Stimulated activated CD8-positive, alpha-beta memory T cell treated with anti-CD3 and anti-CD28 coated beads, Interleukin-15, amount 100 ng/mL, for 48 hours (primary cell): ENCODE measurements around the gene NELL1.

Experiments
- DNase-seq, 2 donors: peaks; one replicate each; pipeline ENCODE4 v3.0.0-alpha.2; 2020; ENCODE audit warnings: low read depth in 2 of 2

NELL1 gene

GRCh38 chr11:21343204-21343603 lies 673.8 kb downstream of the NELL1 start:
- DNase-seq: no peak

GRCh38 chr11:21346361-21346760 lies 677.0 kb downstream of the NELL1 start:
- no peak for DNase-seq

DNA sequence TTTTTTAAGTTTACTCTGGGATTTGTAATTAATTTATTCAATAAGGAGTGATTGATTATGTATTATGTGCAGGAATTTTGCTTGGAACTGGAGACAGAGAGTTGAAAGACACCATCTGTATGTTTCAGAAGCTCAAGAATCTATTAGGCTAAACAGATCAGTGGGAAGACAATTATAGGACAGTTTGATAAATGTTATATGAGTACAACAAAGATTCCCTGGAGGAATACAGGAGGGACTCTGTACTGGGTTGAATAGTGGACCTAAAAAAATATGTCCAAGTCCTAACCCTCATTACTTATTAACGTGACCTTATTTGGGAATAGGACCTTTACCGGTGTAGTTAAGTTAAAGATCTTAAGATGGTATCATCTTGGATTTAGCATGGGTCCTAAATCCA lies 681.2 kb downstream of the NELL1 start:
- no peak for DNase-seq

DNA sequence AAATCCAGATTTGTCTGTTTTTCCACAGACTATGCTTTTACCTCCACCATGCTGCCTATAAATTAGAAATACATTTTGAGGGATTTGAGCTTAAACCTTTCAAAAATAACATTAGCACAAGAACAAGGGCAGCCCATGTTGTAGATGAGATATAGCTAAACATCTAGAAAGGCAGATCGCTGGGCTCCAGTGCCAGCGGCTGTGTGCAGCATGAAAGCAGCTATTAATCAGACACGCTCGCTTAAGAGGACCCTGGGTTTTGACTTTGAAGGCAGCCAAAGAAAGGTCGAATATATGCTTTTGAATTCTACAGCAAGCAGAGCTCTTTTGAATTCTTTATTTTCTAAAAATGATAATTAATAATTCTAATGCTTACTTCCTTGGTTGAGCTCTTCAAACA lies 684.0 kb downstream of the NELL1 start:
- DNase-seq: no peak

GRCh38 chr11:21364866-21365624 lies 695.7 kb downstream of the NELL1 start:
- DNase-seq: no peak

DNA sequence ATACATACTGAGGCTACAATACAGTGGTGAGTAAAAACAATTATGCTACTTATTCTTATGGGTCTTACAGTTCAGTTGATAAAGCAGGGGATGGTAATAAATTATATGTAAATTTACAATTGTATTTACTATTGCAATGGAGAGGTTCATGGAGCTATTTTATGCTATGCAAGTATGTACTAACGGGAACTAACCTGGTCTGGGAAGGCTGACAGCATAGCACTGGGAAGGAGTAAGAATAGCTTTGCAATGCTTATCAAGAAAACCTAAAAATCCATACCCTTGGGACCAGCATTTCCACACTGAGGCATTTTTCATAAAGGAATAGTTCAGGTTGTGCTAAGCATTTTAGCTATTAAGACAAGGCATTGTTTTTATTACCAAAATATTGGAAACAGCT lies 700.6 kb downstream of the NELL1 start:
- DNase-seq: no peak

GRCh38 chr11:21371044-21371443 lies 701.7 kb downstream of the NELL1 start:
- DNase-seq: no peak

GRCh38 chr11:21372672-21373071 lies 703.3 kb downstream of the NELL1 start:
- DNase-seq: no peak

DNA sequence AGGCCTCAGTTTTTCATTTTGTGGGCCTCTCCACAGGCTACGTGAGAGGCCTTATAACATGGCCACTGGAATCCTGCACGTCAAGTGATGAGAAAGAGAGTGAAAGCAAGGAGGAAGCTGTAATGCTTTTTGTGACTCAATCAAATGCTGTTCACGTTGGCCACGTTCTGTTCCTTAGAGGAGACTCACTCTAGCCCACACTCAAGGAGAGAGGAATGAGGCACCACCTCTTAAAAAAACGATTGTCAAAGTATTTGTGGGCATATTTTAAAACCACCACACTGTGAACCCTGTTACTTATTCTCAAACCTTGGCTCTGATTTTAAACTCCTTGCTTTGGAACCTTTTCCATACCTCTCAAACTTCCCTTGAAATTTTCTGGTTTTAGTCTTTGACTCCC lies 705.0 kb downstream of the NELL1 start:
- DNase-seq: no peak

- no peak for DNase-seq
Measured at GRCh38 chr11:21385669-21386440, 716.5 kb downstream of the NELL1 start.

- DNase-seq: no peak
Measured at GRCh38 chr11:21390430-21390829, 721.0 kb downstream of the NELL1 start.

DNA sequence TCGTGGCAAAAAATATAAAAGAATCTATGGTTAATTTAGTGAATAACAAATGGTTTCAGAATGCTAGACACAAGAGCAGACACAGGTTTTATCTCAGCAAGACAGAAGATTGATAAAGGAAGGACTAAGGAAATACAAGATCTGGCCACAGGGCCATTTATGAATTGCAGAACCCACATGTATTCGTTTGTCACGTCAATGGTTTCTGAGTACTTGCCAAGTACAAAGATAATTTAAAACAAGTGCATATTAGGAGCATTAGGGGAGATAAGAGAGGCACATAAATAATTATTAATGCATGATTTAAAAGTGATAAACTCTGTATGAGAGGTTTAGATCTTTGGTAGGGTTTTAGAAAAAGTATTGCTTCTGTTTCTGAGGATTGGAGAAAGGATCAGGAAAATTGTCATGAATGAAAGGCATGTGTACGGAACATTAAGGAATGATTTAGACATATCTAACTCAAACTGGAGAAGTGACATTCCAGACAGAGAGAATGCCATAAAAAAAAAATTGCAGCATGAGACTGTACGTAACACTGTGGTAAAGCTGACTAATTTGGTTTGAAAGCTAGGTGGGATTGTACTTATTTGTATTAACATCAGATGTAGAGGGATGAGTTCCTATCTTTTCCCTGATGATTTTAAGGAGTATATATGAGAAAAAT lies 727.1 kb downstream of the NELL1 start:
- no peak for DNase-seq

- no peak for DNase-seq
Measured at GRCh38 chr11:21398195-21398594, 728.8 kb downstream of the NELL1 start.

DNA sequence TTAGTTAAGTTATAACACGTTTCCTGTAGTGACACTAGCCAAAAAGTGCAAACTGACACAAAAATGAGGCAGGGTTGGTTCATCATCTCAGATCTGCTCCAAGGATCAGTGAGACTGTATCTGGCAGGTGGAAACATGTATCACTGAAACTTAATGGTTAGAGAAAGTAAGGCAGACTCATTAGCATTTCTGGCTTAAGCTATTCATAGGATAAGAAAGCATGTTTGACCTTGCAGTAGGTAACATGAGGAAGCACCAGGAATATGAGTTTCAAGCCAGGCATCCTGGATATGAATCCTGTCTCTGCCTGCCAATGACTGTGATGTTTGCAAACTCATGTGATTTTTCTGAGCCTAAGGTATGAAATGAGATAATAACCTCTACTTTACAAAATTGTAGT lies 732.1 kb downstream of the NELL1 start:
- no peak for DNase-seq

- DNase-seq: no peak
Measured at GRCh38 chr11:21402274-21402673, 732.9 kb downstream of the NELL1 start.

DNA sequence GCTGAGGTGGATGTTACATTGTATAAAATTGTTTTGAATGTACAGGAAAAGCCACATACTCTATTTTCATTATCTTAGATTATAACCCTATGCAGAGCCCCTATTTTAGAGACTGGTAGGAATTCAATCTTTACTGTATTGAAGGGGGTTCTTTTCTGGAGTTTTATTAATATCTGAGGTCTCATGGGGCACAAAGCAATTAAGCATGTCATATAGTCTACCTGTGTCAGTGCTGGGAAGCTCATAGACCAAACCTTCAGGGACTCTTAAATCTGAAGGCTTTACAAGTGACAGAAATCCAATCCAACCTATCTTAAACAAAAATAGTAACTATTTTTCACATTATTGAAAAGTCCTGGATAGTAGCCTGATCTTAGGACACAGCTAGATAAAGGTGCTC lies 733.7 kb downstream of the NELL1 start:
- no peak for DNase-seq

DNA sequence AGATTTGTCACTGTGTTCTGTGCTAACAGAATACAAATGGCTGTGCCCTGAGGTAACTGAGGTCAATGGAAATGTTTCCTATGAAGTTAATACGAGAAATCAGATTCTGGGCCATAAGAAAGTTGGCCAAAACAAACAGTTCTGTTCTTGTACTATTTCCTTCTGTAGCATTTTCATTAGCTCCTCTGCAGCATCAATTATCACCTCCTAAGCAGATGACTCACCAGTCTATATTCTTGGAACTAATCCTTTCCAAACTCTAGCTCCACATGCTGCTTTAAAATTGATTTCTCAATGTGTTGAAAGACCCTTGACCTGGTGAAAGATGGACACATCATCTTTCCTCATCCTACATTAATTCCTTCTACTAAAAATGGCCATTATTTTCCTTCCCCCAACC lies 736.0 kb downstream of the NELL1 start:
- no peak for DNase-seq

GRCh38 chr11:21410513-21410912 lies 741.1 kb downstream of the NELL1 start:
- DNase-seq: no peak

DNA sequence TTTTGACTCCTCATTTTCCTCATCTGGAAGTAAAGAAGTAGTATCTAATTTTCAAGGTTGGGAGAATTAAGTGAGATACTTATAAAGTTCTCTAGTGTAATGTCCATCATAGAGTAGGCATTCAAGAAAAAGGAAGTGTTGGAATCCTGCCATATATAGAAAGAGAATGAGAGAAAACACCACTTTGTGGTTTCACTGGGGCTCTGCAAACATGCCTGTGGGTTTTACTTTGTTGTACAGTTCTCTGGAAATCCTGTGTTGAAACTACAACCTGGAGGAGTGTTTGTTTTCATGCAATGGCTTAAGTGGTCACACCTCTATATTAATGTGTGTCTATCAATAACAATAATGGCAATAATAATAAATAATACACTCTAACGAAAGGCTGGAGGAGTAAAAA lies 741.7 kb downstream of the NELL1 start:
- DNase-seq: no peak

DNA sequence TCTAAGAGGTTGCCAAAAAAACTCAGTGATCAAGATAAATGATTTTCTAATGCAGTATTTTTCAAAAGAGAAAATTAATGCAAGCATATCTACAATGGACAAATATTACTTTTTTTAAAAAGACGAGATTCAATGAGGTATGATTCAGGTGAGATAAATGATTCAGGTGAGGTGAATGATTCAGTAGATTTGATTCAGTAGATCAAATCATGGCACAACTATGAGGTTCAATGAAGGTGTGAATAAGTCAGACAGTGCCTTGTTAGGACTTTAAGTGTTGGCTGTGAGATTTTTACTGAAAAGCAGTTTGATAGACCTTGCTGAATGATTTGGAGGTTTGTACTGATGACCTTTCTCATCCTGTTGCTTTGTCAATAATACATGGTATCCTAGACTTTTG lies 742.2 kb downstream of the NELL1 start:
- DNase-seq: no peak

DNA sequence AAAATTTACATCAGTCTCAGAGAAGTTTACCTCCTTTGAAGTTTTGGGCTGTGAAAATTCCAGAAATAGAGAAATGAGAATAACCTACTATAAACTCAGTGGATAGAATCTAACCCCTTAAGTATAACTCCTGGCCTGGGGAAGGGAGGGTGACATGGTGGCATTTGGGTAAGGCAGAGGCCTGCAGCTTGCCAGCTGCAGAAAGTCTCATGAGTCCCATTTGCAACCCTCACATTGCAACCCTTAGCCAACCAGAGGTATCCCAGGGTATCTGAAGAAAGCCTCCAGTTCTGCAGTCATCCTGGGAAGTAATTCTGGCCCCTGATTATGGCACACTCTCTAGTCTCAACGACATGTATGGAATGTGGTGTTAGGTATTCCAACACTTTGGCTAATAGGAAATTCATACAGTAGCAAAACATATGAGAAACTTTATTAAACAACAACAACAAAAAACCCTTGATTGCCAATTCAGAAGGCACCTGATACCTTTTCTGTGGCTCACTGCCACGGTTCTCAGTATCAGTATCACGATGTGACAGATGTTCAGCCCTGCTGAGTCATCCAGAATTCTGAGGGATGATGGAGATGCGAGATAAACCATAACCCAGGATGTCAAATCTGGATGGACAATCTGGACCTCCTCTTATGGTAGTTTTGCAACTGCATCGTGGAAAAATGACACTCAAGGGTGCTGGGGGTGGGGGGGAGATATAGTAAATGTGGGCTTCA lies 743.4 kb downstream of the NELL1 start:
- no peak for DNase-seq

- DNase-seq: no peak
Measured at GRCh38 chr11:21414953-21415352, 745.6 kb downstream of the NELL1 start.
